WTC11 (cell line): Measurements from ENCODE around the gene MACF1. TPM values are rescaled to one million over a fixed set of nuclear protein-coding genes. Genes with fewer than 3 reads are reported as not detected.

Experiments used
- ATAC-seq: fragments of 200-7000 bp; cut with Tn5 transposase; 2 replicates; pipeline ENCODE4 v1.10.0; 2021; ENCODE audit warnings: mild to moderate bottlenecking, moderate library complexity
- CTCF ChIA-PET: fragments of 300-600 bp; sonication (Branson Sonifier 250); formaldehyde crosslinking; loops from one replicate; lab custom pipeline; 2021; ENCODE audit warnings: antibody characterized with exemption; lab: Charles Lee
- POLR2A ChIA-PET: fragments of 350-600 bp; sonication (Branson Sonifier 250); formaldehyde crosslinking; loops from one replicate; lab custom pipeline; 2021; ENCODE audit warnings: antibody characterized with exemption; lab: Charles Lee
- DNase-seq: peaks from one replicate; pipeline ENCODE4 v3.0.0; 2021; ENCODE audit warnings: low spot score
- H3K27ac Mint-ChIP-seq: 2 replicates; pipeline ENCODE4 v1.8.0; 2021; ENCODE audit warnings: mixed read lengths
- H3K27me3 Mint-ChIP-seq: 2 replicates; pipeline ENCODE4 v1.8.0; 2021; ENCODE audit warnings: low read depth, mild to moderate bottlenecking, moderate library complexity, mixed read lengths
- H3K36me3 Mint-ChIP-seq: 2 replicates; pipeline ENCODE4 v1.8.0; 2021; ENCODE audit warnings: mixed read lengths
- H3K4me1 Mint-ChIP-seq: 2 replicates; pipeline ENCODE4 v1.8.0; 2022; ENCODE audit warnings: mixed read lengths
- H3K4me3 Mint-ChIP-seq: 2 replicates; pipeline ENCODE4 v1.8.0; 2021; ENCODE audit warnings: mild to moderate bottlenecking, moderate library complexity, mixed read lengths
- H3K9me3 Mint-ChIP-seq: 2 replicates; pipeline ENCODE4 v1.8.0; 2021; ENCODE audit warnings: mixed read lengths
- AR ChIP-seq: fragments of 250-450 bp; sonication (Bioruptor Pico); IDR thresholded peaks from 2 replicates; pipeline ENCODE4 v1.9.0; 2021; ENCODE audit warnings: mild to moderate bottlenecking
- CBFB ChIP-seq: sonication (generic); formaldehyde crosslinking; IDR thresholded peaks from 2 replicates; pipeline ENCODE4 v1.8.1; 2022; ENCODE audit warnings: mild to moderate bottlenecking, low read depth, missing genetic modification reagents
- CREB1 ChIP-seq: sonication (generic); formaldehyde crosslinking; IDR thresholded peaks from 2 replicates; pipeline ENCODE4 v1.8.0; 2023; ENCODE audit warnings: mild to moderate bottlenecking, missing genetic modification reagents
- CTCF ChIP-seq: fragments of 200-600 bp; IDR thresholded peaks from 2 replicates; pipeline ENCODE4 v1.8.0; 2022; ENCODE audit warnings: antibody characterized with exemption
- E2F4 ChIP-seq: sonication (generic); formaldehyde crosslinking; IDR thresholded peaks from 2 replicates; pipeline ENCODE4 v1.8.1; 2022; ENCODE audit warnings: low read depth, mild to moderate bottlenecking, moderate library complexity, missing genetic modification reagents, borderline replicate concordance
- FOXJ3 ChIP-seq: sonication (generic); formaldehyde crosslinking; IDR thresholded peaks from 2 replicates; pipeline ENCODE4 v1.9.0; 2021; ENCODE audit warnings: missing genetic modification reagents, mild to moderate bottlenecking, borderline replicate concordance
- GRHL2 ChIP-seq: fragments of 250-450 bp; sonication (Bioruptor Pico); IDR thresholded peaks from 2 replicates; pipeline ENCODE4 v1.8.0; 2022; ENCODE audit warnings: mild to moderate bottlenecking, moderate library complexity; ENCODE audit not compliant: insufficient replicate concordance, severe bottlenecking
- JUN ChIP-seq: sonication (generic); formaldehyde crosslinking; IDR thresholded peaks from 2 replicates; pipeline ENCODE4 v1.8.0; 2023; ENCODE audit warnings: mild to moderate bottlenecking, missing genetic modification reagents
- MAX ChIP-seq: sonication (generic); formaldehyde crosslinking; IDR thresholded peaks from 2 replicates; pipeline ENCODE4 v1.8.0; 2022; ENCODE audit warnings: mild to moderate bottlenecking, missing genetic modification reagents
- MYBL2 ChIP-seq: sonication (generic); formaldehyde crosslinking; IDR thresholded peaks from 2 replicates; pipeline ENCODE4 v1.8.1; 2023; ENCODE audit warnings: mild to moderate bottlenecking, moderate library complexity, missing genetic modification reagents
- NFATC4 ChIP-seq: fragments of 250-450 bp; sonication (Bioruptor Pico); IDR thresholded peaks from 2 replicates; pipeline ENCODE4 v1.9.0; 2021; ENCODE audit warnings: mild to moderate bottlenecking
- NFYB ChIP-seq: sonication (generic); formaldehyde crosslinking; conservative IDR thresholded peaks from 2 replicates; pipeline ENCODE4 v1.8.0; 2022; ENCODE audit warnings: low read depth, missing genetic modification reagents
- NR2C2 ChIP-seq: sonication (generic); formaldehyde crosslinking; IDR thresholded peaks from 2 replicates; pipeline ENCODE4 v1.8.0; 2022; ENCODE audit warnings: mild to moderate bottlenecking, missing genetic modification reagents
- NR3C1 ChIP-seq: sonication (generic); formaldehyde crosslinking; conservative IDR thresholded peaks from 2 replicates; pipeline ENCODE4 v1.8.1; 2023; ENCODE audit warnings: low read depth, mild to moderate bottlenecking, missing genetic modification reagents
- SOX15 ChIP-seq: fragments of 250-450 bp; sonication (Bioruptor Pico); IDR thresholded peaks from 2 replicates; pipeline ENCODE4 v1.9.0; 2021; ENCODE audit warnings: mild to moderate bottlenecking
- SP1 ChIP-seq: sonication (generic); formaldehyde crosslinking; conservative IDR thresholded peaks from 2 replicates; pipeline ENCODE4 v1.8.1; 2022; ENCODE audit warnings: missing genetic modification reagents
- TCF7 ChIP-seq: sonication (generic); formaldehyde crosslinking; IDR thresholded peaks from 2 replicates; pipeline ENCODE4 v1.8.0; 2022; ENCODE audit warnings: mild to moderate bottlenecking, low read depth, missing genetic modification reagents, moderate library complexity
- USF1 ChIP-seq: sonication (generic); formaldehyde crosslinking; IDR thresholded peaks from 2 replicates; pipeline ENCODE4 v1.8.0; 2022; ENCODE audit warnings: mild to moderate bottlenecking, missing genetic modification reagents
- ZNF138 ChIP-seq: sonication (generic); formaldehyde crosslinking; conservative IDR thresholded peaks from 2 replicates; pipeline ENCODE4 v1.8.1; 2022; ENCODE audit warnings: mild to moderate bottlenecking, moderate library complexity, missing genetic modification reagents
- ZNF317 ChIP-seq: sonication (generic); formaldehyde crosslinking; IDR thresholded peaks from 2 replicates; pipeline ENCODE4 v1.8.1; 2023; ENCODE audit warnings: low read depth, mild to moderate bottlenecking, moderate library complexity, missing genetic modification reagents, borderline replicate concordance
- ZNF416 ChIP-seq: fragments of 250-450 bp; sonication (Bioruptor Pico); IDR thresholded peaks from 2 replicates; pipeline ENCODE4 v1.9.0; 2021; ENCODE audit warnings: mild to moderate bottlenecking, inconsistent platforms
- total RNA-seq: library from RNA; stranded (reverse); gene quantifications from 3 replicates; pipeline ENCODE4 v1.2.3, GENCODE V29; 2021
- TF ChIP-seq, protein P1 (sequence below): sonication (generic); formaldehyde crosslinking; IDR thresholded peaks from 2 replicates; pipeline ENCODE4 v1.8.0; 2022; ENCODE audit warnings: missing genetic modification reagents
- TF ChIP-seq, protein P2 (sequence below): sonication (generic); formaldehyde crosslinking; IDR thresholded peaks from 2 replicates; pipeline ENCODE4 v1.8.0; 2023; ENCODE audit warnings: missing genetic modification reagents, mild to moderate bottlenecking, borderline replicate concordance

The MACF1 gene
- total RNA-seq, 1 experiment from 2014 or later: 327 TPM

DNA sequence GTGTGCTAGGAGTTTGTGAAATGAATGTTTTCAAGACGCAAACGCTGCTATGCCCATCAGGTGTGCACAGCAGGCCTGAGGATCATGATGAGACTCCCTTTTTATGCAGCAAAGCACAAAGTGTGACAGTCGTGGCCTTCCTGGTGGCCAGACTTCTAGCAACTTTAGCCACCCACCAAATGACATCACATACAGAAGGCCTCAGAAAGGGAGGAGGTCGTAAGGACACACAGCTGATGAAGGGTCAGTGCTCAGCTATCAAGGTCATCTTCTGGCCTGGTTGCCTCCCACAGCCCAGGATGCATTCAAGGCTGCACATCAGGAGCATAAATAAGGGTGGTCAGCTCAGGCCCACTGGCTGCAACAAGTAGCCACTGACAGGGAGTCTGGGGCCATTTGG, 323.6 kb downstream of the MACF1 start:
- CTCF ChIA-PET: interaction anchor here (5.0 kb wide), 1 partner anchor 10 kb away, joined by 22 read pairs; no protein-coding TSS in a partner anchor
- POLR2A ChIA-PET: no interaction called here

GRCh38 chr1:39529901-39530535, 325.5 kb downstream of the MACF1 start:
- DNase-seq (no peak), ATAC-seq (no peak)
- Mint-ChIP-seq H3K9me3 (no peaks in the 10 kb centered on the region), H3K27ac (no peak overlapping the region), H3K36me3 (peaks cover 7% of the 10 kb centered on the region), H3K4me3 (no peak overlapping the region), H3K27me3 (no peaks in the 10 kb centered on the region), H3K4me1 (no peaks in the 10 kb centered on the region)
- ChIA-PET POLR2A (no interaction called here), CTCF (interaction anchor here (1.0 to 5.0 kb wide), 3 partner anchors 9 to 431 kb away, joined by 4 to 22 read pairs (median 15); no protein-coding TSS in a partner anchor)
- TF ChIP-seq ZNF317 (no peak), AR (CRISPR knock-in tag) (no peak), NFATC4 (CRISPR knock-in tag) (no peak), NFYB (CRISPR knock-in tag) (no peak), ZNF416 (CRISPR knock-in tag) (no peak), USF1 (no peak), CREB1 (CRISPR knock-in tag) (no peak), E2F4 (CRISPR knock-in tag) (no peak), TCF7 (no peak), MAX (CRISPR knock-in tag) (no peak), SP1 (CRISPR knock-in tag) (no peak), FOXJ3 (no peak), MYBL2 (CRISPR knock-in tag) (no peak), CTCF (no peak)
- TF ChIP-seq, protein P1, sequence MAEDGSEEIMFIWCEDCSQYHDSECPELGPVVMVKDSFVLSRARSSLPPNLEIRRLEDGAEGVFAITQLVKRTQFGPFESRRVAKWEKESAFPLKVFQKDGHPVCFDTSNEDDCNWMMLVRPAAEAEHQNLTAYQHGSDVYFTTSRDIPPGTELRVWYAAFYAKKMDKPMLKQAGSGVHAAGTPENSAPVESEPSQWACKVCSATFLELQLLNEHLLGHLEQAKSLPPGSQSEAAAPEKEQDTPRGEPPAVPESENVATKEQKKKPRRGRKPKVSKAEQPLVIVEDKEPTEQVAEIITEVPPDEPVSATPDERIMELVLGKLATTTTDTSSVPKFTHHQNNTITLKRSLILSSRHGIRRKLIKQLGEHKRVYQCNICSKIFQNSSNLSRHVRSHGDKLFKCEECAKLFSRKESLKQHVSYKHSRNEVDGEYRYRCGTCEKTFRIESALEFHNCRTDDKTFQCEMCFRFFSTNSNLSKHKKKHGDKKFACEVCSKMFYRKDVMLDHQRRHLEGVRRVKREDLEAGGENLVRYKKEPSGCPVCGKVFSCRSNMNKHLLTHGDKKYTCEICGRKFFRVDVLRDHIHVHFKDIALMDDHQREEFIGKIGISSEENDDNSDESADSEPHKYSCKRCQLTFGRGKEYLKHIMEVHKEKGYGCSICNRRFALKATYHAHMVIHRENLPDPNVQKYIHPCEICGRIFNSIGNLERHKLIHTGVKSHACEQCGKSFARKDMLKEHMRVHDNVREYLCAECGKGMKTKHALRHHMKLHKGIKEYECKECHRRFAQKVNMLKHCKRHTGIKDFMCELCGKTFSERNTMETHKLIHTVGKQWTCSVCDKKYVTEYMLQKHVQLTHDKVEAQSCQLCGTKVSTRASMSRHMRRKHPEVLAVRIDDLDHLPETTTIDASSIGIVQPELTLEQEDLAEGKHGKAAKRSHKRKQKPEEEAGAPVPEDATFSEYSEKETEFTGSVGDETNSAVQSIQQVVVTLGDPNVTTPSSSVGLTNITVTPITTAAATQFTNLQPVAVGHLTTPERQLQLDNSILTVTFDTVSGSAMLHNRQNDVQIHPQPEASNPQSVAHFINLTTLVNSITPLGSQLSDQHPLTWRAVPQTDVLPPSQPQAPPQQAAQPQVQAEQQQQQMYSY: no peak
- TF ChIP-seq, protein P2, sequence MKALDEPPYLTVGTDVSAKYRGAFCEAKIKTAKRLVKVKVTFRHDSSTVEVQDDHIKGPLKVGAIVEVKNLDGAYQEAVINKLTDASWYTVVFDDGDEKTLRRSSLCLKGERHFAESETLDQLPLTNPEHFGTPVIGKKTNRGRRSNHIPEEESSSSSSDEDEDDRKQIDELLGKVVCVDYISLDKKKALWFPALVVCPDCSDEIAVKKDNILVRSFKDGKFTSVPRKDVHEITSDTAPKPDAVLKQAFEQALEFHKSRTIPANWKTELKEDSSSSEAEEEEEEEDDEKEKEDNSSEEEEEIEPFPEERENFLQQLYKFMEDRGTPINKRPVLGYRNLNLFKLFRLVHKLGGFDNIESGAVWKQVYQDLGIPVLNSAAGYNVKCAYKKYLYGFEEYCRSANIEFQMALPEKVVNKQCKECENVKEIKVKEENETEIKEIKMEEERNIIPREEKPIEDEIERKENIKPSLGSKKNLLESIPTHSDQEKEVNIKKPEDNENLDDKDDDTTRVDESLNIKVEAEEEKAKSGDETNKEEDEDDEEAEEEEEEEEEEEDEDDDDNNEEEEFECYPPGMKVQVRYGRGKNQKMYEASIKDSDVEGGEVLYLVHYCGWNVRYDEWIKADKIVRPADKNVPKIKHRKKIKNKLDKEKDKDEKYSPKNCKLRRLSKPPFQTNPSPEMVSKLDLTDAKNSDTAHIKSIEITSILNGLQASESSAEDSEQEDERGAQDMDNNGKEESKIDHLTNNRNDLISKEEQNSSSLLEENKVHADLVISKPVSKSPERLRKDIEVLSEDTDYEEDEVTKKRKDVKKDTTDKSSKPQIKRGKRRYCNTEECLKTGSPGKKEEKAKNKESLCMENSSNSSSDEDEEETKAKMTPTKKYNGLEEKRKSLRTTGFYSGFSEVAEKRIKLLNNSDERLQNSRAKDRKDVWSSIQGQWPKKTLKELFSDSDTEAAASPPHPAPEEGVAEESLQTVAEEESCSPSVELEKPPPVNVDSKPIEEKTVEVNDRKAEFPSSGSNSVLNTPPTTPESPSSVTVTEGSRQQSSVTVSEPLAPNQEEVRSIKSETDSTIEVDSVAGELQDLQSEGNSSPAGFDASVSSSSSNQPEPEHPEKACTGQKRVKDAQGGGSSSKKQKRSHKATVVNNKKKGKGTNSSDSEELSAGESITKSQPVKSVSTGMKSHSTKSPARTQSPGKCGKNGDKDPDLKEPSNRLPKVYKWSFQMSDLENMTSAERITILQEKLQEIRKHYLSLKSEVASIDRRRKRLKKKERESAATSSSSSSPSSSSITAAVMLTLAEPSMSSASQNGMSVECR (CRISPR knock-in tag): no peak

More for the DNA sequence above, 323.6 kb downstream of the MACF1 start:
- Mint-ChIP-seq H3K4me3 (no peak overlapping the region), H3K4me1 (no peaks in the 10 kb centered on the region)
- TF ChIP-seq ZNF138 (no peak), JUN (CRISPR knock-in tag) (no peak), NR2C2 (CRISPR knock-in tag) (no peak), NR3C1 (CRISPR knock-in tag) (no peak), NFYB (CRISPR knock-in tag) (no peak), CBFB (CRISPR knock-in tag) (no peak), SOX15 (no peak), GRHL2 (CRISPR knock-in tag) (no peak)
- TF ChIP-seq, all 79 proteins: peak for 0
- no peaks in the 10 kb centered on the region for H3K9me3 Mint-ChIP-seq
- peaks cover 5% of the 10 kb centered on the region; the same call in 1 of the 2 replicates for H3K36me3 Mint-ChIP-seq
- ATAC-seq (no peak), DNase-seq (no peak)
- H3K27me3 Mint-ChIP-seq: peaks cover 3% of the 10 kb centered on the region; the same call in 1 of the 2 replicates
- no peak overlapping the region for H3K27ac Mint-ChIP-seq
